Measurements from ENCODE around the gene IRX5.

The IRX5 gene

GRCh38 chr16:54953461-54953860 lies 22.8 kb downstream of the IRX5 start:
- DNase-seq = no peak

GRCh38 chr16:54954220-54954619 lies 23.6 kb downstream of the IRX5 start:
- no peak for DNase-seq

GRCh38 chr16:54955757-54956156 lies 25.1 kb downstream of the IRX5 start:
- DNase-seq = no peak

- no peak for DNase-seq
These were observed 26.9 kb downstream of the IRX5 start for GRCh38 chr16:54957403-54958166.

GRCh38 chr16:54962045-54962444 lies 31.4 kb downstream of the IRX5 start:
- DNase-seq = no peak

- DNase-seq = no peak
These were observed 33.6 kb downstream of the IRX5 start for GRCh38 chr16:54964239-54964638.

GRCh38 chr16:54965464-54965863 lies 34.8 kb downstream of the IRX5 start:
- no peak for DNase-seq

GRCh38 chr16:54968011-54968410 lies 37.3 kb downstream of the IRX5 start:
- DNase-seq = no peak

GRCh38 chr16:54968784-54969183 lies 38.1 kb downstream of the IRX5 start:
- no peak for DNase-seq

- DNase-seq = no peak
These were observed 39.4 kb downstream of the IRX5 start for GRCh38 chr16:54970016-54970415.

- DNase-seq = no peak
These were observed 43.7 kb downstream of the IRX5 start for GRCh38 chr16:54974367-54974766.

- no peak for DNase-seq
These were observed 46.1 kb downstream of the IRX5 start for GRCh38 chr16:54976651-54977200.

GRCh38 chr16:54977211-54977610 lies 46.5 kb downstream of the IRX5 start:
- no peak for DNase-seq

- DNase-seq = no peak
These were observed 50.2 kb downstream of the IRX5 start for GRCh38 chr16:54980821-54981220.

Measured in stimulated activated naive CD4-positive, alpha-beta T cell (primary cell).